H1 (cell line): ENCODE data around the gene CCDC33. TPM values are rescaled to one million over a fixed set of nuclear protein-coding genes. Genes with fewer than 3 reads are reported as not detected.

Source experiments
- CTCF ChIA-PET: fragments of 300-600 bp; sonication (Branson Sonifier 250); formaldehyde crosslinking; loops from one replicate; lab custom pipeline; 2021; ENCODE audit not compliant: partially characterized antibody; lab: Charles Lee
- POLR2A ChIA-PET: fragments of 300-600 bp; sonication (Branson Sonifier 250); formaldehyde crosslinking; loops from one replicate; lab custom pipeline; 2021; ENCODE audit warnings: inconsistent platforms; ENCODE audit not compliant: partially characterized antibody; lab: Charles Lee
- DNase-seq, 2 experiments: peaks; one replicate each; pipeline versions ENCODE4 v3.0.0 to v3.0.0-alpha.2; 2010 to 2022; ENCODE audit warnings: low spot score in 2 of 2, low read depth in 1 of 2, mixed read lengths in 1 of 2
- FAIRE-seq: peaks from 2 replicates; lab custom pipeline; 2011; peaks lifted over from hg19 to GRCh38; lab: Jason Lieb, UNC
- H2AFZ ChIP-seq: 2 replicates; pipeline ENCODE4 v1.8.1; 2012; ENCODE audit warnings: low read length, inconsistent platforms
- H2AK5ac ChIP-seq: 2 replicates; pipeline ENCODE4 v1.6.1; 2013; ENCODE audit warnings: low read depth, low read length
- H2BK120ac ChIP-seq: replicated peaks from 2 replicates; pipeline ENCODE3; 2013; ENCODE audit warnings: low read depth, low read length, inconsistent platforms
- H2BK12ac ChIP-seq: 2 replicates; pipeline ENCODE4 v1.6.1; 2013; ENCODE audit warnings: low read depth, low read length
- H2BK15ac ChIP-seq: 2 replicates; pipeline ENCODE4 v1.6.1; 2013; ENCODE audit warnings: low read length
- H2BK20ac ChIP-seq: 2 replicates; pipeline ENCODE4 v1.6.1; 2013; ENCODE audit warnings: low read length
- H2BK5ac ChIP-seq: 2 replicates; pipeline ENCODE4 v1.6.1; 2013; ENCODE audit warnings: low read depth, low read length
- H3K14ac ChIP-seq: 2 replicates; pipeline ENCODE4 v1.6.1; 2013; ENCODE audit warnings: inconsistent platforms; ENCODE audit not compliant: insufficient read length
- H3K18ac ChIP-seq: 2 replicates; pipeline ENCODE4 v1.6.1; 2013; ENCODE audit warnings: low read length; ENCODE audit errors: extremely low read depth
- H3K23ac ChIP-seq: 2 replicates; pipeline ENCODE4 v1.6.1; 2013; ENCODE audit warnings: inconsistent platforms; ENCODE audit not compliant: insufficient read length
- H3K23me2 ChIP-seq: 2 replicates; pipeline ENCODE4 v1.6.1; 2013; ENCODE audit warnings: low read depth, low read length
- H3K27ac ChIP-seq: 2 replicates; pipeline ENCODE4 v1.6.1; 2011; ENCODE audit warnings: low read depth, low read length, inconsistent platforms
- H3K27me3 ChIP-seq, 4 experiments: replicated peaks in 1 of 4; 1 replicate in 1 of 4; 2 replicates in 3 of 4; pipeline versions ENCODE4 v1.6.1 to v1.8.1; 2011 to 2013; ENCODE audit warnings: low read length in 3 of 4, mild to moderate bottlenecking in 3 of 4, inconsistent platforms in 2 of 4, mixed read lengths in 2 of 4, moderate library complexity in 1 of 4; ENCODE audit not compliant: control insufficient read depth in 3 of 4, insufficient read depth in 3 of 4; ENCODE audit errors: extremely low read depth in 1 of 4
- H3K36me3 ChIP-seq, 4 experiments: 2 replicates each; pipeline versions ENCODE4 v1.6.1 to v1.8.1; 2011 to 2013; ENCODE audit warnings: mild to moderate bottlenecking in 4 of 4, low read length in 3 of 4, moderate library complexity in 2 of 4, control low read depth in 1 of 4, inconsistent platforms in 1 of 4; ENCODE audit not compliant: insufficient read depth in 4 of 4, control insufficient read depth in 2 of 4
- H3K4ac ChIP-seq: replicated peaks from 2 replicates; pipeline ENCODE3; 2013; ENCODE audit warnings: low read length, low read depth, mixed read lengths, inconsistent platforms; ENCODE audit not compliant: insufficient read length
- H3K4me1 ChIP-seq, 4 experiments: replicated peaks in 1 of 4; 1 replicate in 1 of 4; 2 replicates in 3 of 4; pipeline versions ENCODE4 v1.6.1 to v1.8.1; 2011 to 2013; ENCODE audit warnings: low read length in 3 of 4, inconsistent platforms in 2 of 4, mixed read lengths in 1 of 4; ENCODE audit not compliant: insufficient read depth in 4 of 4, control insufficient read depth in 3 of 4
- H3K4me2 ChIP-seq, 2 experiments: 2 replicates each; pipeline versions ENCODE4 v1.6.1 to v1.8.1; 2011 to 2013; ENCODE audit warnings: low read depth in 2 of 2, low read length in 2 of 2, control low read depth in 1 of 2, inconsistent platforms in 1 of 2, mild to moderate bottlenecking in 1 of 2; ENCODE audit not compliant: insufficient read depth in 1 of 2
- H3K4me3 ChIP-seq, 4 experiments: fragments of 200-600, 300-600 bp in 1 of 4; sonication (generic), shearing (Covaris generic), sonication (Bioruptor Twin) in 1 of 4; 2 replicates each; pipeline versions ENCODE4 v1.5.1 to v1.8.1; 2011 to 2016; ENCODE audit warnings: low read length in 4 of 4, low read depth in 3 of 4, control low read depth in 2 of 4, inconsistent platforms in 2 of 4, mild to moderate bottlenecking in 2 of 4, mixed read lengths in 1 of 4, moderate library complexity in 1 of 4; ENCODE audit not compliant: insufficient read depth in 2 of 4; ENCODE audit errors: extremely low read depth in 1 of 4
- H3K56ac ChIP-seq: replicated peaks from 2 replicates; pipeline ENCODE3; 2013; ENCODE audit warnings: low read depth, mild to moderate bottlenecking, mixed read lengths, low read length, inconsistent platforms; ENCODE audit not compliant: insufficient read length
- H3K79me1 ChIP-seq: 2 replicates; pipeline ENCODE4 v1.6.1; 2013; ENCODE audit warnings: low read depth, low read length, control low read depth
- H3K79me2 ChIP-seq, 2 experiments: 2 replicates each; pipeline versions ENCODE4 v1.6.1 to v1.8.1; 2012 to 2013; ENCODE audit warnings: low read length in 2 of 2, mild to moderate bottlenecking in 2 of 2, inconsistent platforms in 1 of 2; ENCODE audit not compliant: insufficient read depth in 2 of 2, control insufficient read depth in 1 of 2
- H3K9ac ChIP-seq, 4 experiments: replicated peaks in 1 of 4; 1 replicate in 1 of 4; 2 replicates in 3 of 4; pipeline versions ENCODE4 v1.6.1 to v1.8.1; 2011 to 2013; ENCODE audit warnings: low read depth in 3 of 4, low read length in 3 of 4, control low read depth in 2 of 4, mild to moderate bottlenecking in 2 of 4, moderate library complexity in 2 of 4, inconsistent platforms in 1 of 4; ENCODE audit errors: extremely low read depth in 1 of 4
- H3K9me3 ChIP-seq, 2 experiments: 2 replicates each; pipeline versions ENCODE4 v1.6.1 to v1.8.1; 2012 to 2013; ENCODE audit warnings: mild to moderate bottlenecking in 2 of 2, moderate library complexity in 2 of 2, control low read depth in 1 of 2, inconsistent platforms in 1 of 2, low read depth in 1 of 2, low read length in 1 of 2, mixed read lengths in 1 of 2; ENCODE audit not compliant: insufficient read depth in 2 of 2
- H4K20me1 ChIP-seq, 2 experiments: replicated peaks in 1 of 2; 2 replicates each; pipeline versions ENCODE3 to v1.8.1; 2011 to 2013; ENCODE audit warnings: inconsistent platforms in 2 of 2, low read length in 2 of 2, mild to moderate bottlenecking in 1 of 2; ENCODE audit not compliant: insufficient read depth in 2 of 2, control insufficient read depth in 1 of 2
- H4K5ac ChIP-seq: 2 replicates; pipeline ENCODE4 v1.6.1; 2013; ENCODE audit warnings: low read length, low read depth, mixed read lengths, inconsistent platforms; ENCODE audit not compliant: insufficient read length
- H4K8ac ChIP-seq: 2 replicates; pipeline ENCODE4 v1.8.0; 2013; ENCODE audit warnings: mild to moderate bottlenecking, moderate library complexity, low read length, inconsistent platforms; ENCODE audit not compliant: insufficient read depth; ENCODE audit errors: extremely low read depth
- H4K91ac ChIP-seq: replicated peaks from 2 replicates; pipeline ENCODE3; 2013; ENCODE audit warnings: low read length, mixed read lengths, inconsistent platforms; ENCODE audit not compliant: insufficient read length
- BACH1 ChIP-seq: IDR thresholded peaks from 2 replicates; pipeline ENCODE4 v1.6.1; 2012; ENCODE audit warnings: low read length, improper control_type of control experiment
- CBX5 ChIP-seq: fragments of 300-800, 300-1000 bp; sonication (generic); IDR thresholded peaks from 2 replicates; pipeline ENCODE4 v1.7.1; 2016; ENCODE audit warnings: antibody characterized with exemption, low read length, low read depth
- CEBPB ChIP-seq: IDR thresholded peaks from 2 replicates; pipeline ENCODE4 v1.6.1; 2012; ENCODE audit warnings: low read depth, low read length
- CTCF ChIP-seq, 3 experiments: IDR thresholded peaks; 1 replicate in 2 of 3; 2 replicates in 1 of 3; pipeline versions ENCODE4 v1.5.1 to v1.6.1; 2011; ENCODE audit warnings: low read length in 3 of 3, mild to moderate bottlenecking in 3 of 3, inconsistent platforms in 2 of 3, low read depth in 1 of 3, moderate library complexity in 1 of 3; ENCODE audit not compliant: insufficient read depth in 1 of 3; ENCODE audit errors: control extremely low read depth in 1 of 3
- FOSL1 ChIP-seq: IDR thresholded peaks from 2 replicates; pipeline ENCODE4 v1.6.1; 2011; ENCODE audit warnings: mild to moderate bottlenecking, low read depth, low read length, moderate library complexity; ENCODE audit not compliant: insufficient read depth
- GTF2F1 ChIP-seq: IDR thresholded peaks from 2 replicates; pipeline ENCODE4 v1.6.1; 2012; ENCODE audit warnings: low read depth, low read length, improper control_type of control experiment, borderline replicate concordance
- JUND ChIP-seq: IDR thresholded peaks from 2 replicates; pipeline ENCODE4 v1.6.1; 2011; ENCODE audit warnings: mild to moderate bottlenecking, improper control_type of control experiment, low read length
- KDM4A ChIP-seq: IDR thresholded peaks from one replicate; pipeline ENCODE4 v1.7.1; 2012; ENCODE audit warnings: low read depth, mild to moderate bottlenecking, moderate library complexity, low read length, inconsistent platforms; ENCODE audit not compliant: severe bottlenecking
- SP1 ChIP-seq: IDR thresholded peaks from 2 replicates; pipeline ENCODE4 v1.6.1; 2011; ENCODE audit warnings: low read depth, low read length
- SRF ChIP-seq: IDR thresholded peaks from 2 replicates; pipeline ENCODE4 v1.6.1; 2011; ENCODE audit warnings: mild to moderate bottlenecking, low read depth, low read length, moderate library complexity
- WGBS, 2 experiments: shearing (Covaris generic) in 1 of 2; methylation state at CpG; one replicate each; pipeline versions ENCODE4 v1.1.6 to v1.1.7; 2013 to 2015; ENCODE audit warnings: low lambda C conversion rate in 2 of 2, mixed read lengths in 2 of 2, inconsistent platforms in 1 of 2, low coverage in 1 of 2, missing lambda C conversion rate in 1 of 2; ENCODE audit not compliant: insufficient replicate concordance in 2 of 2, insufficient coverage in 1 of 2, insufficient read length in 1 of 2; ENCODE audit errors: extremely low coverage in 1 of 2, missing lambda C conversion rate in 1 of 2; 5-methylcytosine and 5-hydroxymethylcytosine counted together
- polyA plus RNA-seq, 7 experiments: library from polyadenylated mRNA; depleted of rRNA in 3 of 7; stranded (reverse) in 5 of 7; unstranded in 2 of 7; fragments of >200 nt in 5 of 7; fragments of 200-250 nt in 2 of 7; gene quantifications; 1 replicate in 5 of 7; 2 replicates in 1 of 7; 4 replicates in 1 of 7; pipeline versions ENCODE4 v1.2.1 to v1.2.3, GENCODE V29; 2011 to 2013; ENCODE audit warnings: missing spikeins in 2 of 7, mixed read lengths in 2 of 7
- total RNA-seq: library from RNA; stranded (reverse); fragmentation: NEBNext Ultra II Directional; extraction: Animal tissue kit (Norgen Biotek cat#: 25700); gene quantifications from 2 replicates; pipeline ENCODE4 v1.2.1, GENCODE V29; 2021

Gene CCDC33
- total and polyA plus RNA-seq, 2 of the 8 experiments (the other 6 are each of a cell fraction or from before 2014, with no cell fraction given), result 2.0 to 2.7 TPM

DNA sequence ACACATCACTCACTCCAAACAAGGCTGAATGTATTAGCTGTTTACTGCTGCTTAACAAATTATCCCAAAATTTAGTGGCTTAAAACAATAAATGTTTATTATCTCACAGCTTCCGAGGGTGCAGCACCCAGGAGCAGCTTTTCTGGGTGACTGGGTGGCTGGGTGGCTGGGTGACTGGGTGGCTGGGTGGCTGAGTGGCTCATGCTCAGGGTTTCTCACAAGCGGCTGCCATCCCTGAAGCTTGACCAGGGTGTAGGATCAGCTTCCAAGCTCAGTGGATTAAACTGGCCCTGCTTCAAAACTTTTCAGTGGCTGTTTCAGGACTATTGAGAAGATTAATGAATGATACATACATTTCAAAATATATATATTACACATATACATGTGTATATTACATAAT is 133.6 kb downstream of the CCDC33 start:
- H2AK5ac ChIP-seq, result no peak overlapping the region
- no peaks in the 10 kb centered on the region for H3K79me1 ChIP-seq
- ChIA-PET POLR2A (interaction anchor here (1.7 kb wide), 1 partner anchor 91 kb away, joined by 5 read pairs; the partner anchor contains the start of gene UBL7), CTCF (interaction anchor here (0.6 to 36.8 kb wide), 7 partner anchors 9 to 672 kb away, joined by 3 to 1311 read pairs (median 3); partner anchors contain the start of gene SEMA7A)
- no peak overlapping the region for H4K8ac ChIP-seq
- no peak overlapping the region for H3K4me2 ChIP-seq
- H3K4ac ChIP-seq, result no peak overlapping the region
- H3K79me2 ChIP-seq, result no peaks in the 10 kb centered on the region
- no peak overlapping the region for H3K23ac ChIP-seq
- no peak overlapping the region for H3K9ac ChIP-seq
- H3K56ac ChIP-seq, result no peak overlapping the region
- H2BK5ac ChIP-seq, result no peak overlapping the region
- no peaks in the 10 kb centered on the region for H3K9me3 ChIP-seq
- no peak overlapping the region for H2AFZ ChIP-seq
- no peak overlapping the region for H4K91ac ChIP-seq
- 80% methylated on average over 2 of the region's 2 CpGs; no CpG with 5 or more reads in 1 of the 2 experiments for WGBS, 2 experiments
- no peaks in the 10 kb centered on the region for H4K20me1 ChIP-seq
- no peak overlapping the region for H2BK20ac ChIP-seq
- peaks cover 7 to 12% (median 10%) of the 10 kb centered on the region in 4 experiments for H3K4me1 ChIP-seq
- H2BK12ac ChIP-seq, result no peak overlapping the region
- no peak for DNase-seq
- no peak overlapping the region for H2BK120ac ChIP-seq
- no peak overlapping the region for H2BK15ac ChIP-seq
- H3K36me3 ChIP-seq, result no peaks in the 10 kb centered on the region
- H3K14ac ChIP-seq, result no peak overlapping the region
- H3K27me3 ChIP-seq, result peaks cover 0 to 14% (median 7%) of the 10 kb centered on the region in 4 experiments; a peak in 5 of 7 replicates
- no peak overlapping the region for H3K4me3 ChIP-seq
- H3K23me2 ChIP-seq, result peaks cover 12% of the 10 kb centered on the region; the same call in 1 of the 2 replicates
- H3K27ac ChIP-seq, result no peak overlapping the region
- no peak overlapping the region for H3K18ac ChIP-seq
- no peak overlapping the region for H4K5ac ChIP-seq
- no peak for FAIRE-seq
- TF ChIP-seq SP1, result no peak
- no peak for TF ChIP-seq CTCF (IDR thresholded peaks at IDR 0.05; ENCODE audit: control extremely low read depth in 1 of 3, insufficient read depth in 1 of 3, low read depth in 1 of 3, low read length in 3 of 3)
- no peak for TF ChIP-seq CBX5
- no peak for TF ChIP-seq BACH1
- TF ChIP-seq KDM4A, result no peak
- no peak for TF ChIP-seq FOSL1
- TF ChIP-seq CEBPB, result no peak
- TF ChIP-seq SRF, result no peak
- TF ChIP-seq JUND, result no peak
- no peak for TF ChIP-seq GTF2F1
